IPS-18c (cell line): Measurements from ENCODE around the gene DDN.

ENCODE experiments used
- H3K4me3 ChIP-seq: 2 replicates; pipeline ENCODE4 v1.7.0; 2013; ENCODE audit warnings: low read depth, mild to moderate bottlenecking, low read length, moderate library complexity; ENCODE audit not compliant: insufficient read depth
- H3K9me3 ChIP-seq: one replicate; pipeline ENCODE4 v1.6.1; 2013; ENCODE audit warnings: mild to moderate bottlenecking, low read length, moderate library complexity; ENCODE audit not compliant: control insufficient read depth, insufficient read depth

The DDN gene

DNA sequence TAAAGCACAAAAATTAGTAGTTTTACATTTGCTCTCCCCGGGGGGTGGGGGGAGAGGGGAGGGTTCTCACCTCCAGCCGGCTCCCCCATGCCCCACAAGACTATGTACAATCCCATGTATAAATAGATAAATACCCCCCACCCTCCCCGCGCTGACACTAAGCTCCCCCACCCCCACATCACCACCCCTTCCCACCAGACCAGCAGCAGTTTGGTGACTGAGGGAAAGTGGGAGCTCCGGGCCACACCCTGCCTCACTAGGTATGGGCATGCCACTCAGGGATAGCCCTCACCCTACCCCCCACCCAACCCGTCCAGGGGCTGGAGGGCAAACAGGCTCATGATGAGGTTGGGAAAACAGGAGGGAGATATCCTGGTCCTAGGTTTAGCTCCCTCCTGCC, 21.3 kb upstream of the DDN start:
- no peaks in the 10 kb centered on the region for H3K9me3 ChIP-seq

DNA sequence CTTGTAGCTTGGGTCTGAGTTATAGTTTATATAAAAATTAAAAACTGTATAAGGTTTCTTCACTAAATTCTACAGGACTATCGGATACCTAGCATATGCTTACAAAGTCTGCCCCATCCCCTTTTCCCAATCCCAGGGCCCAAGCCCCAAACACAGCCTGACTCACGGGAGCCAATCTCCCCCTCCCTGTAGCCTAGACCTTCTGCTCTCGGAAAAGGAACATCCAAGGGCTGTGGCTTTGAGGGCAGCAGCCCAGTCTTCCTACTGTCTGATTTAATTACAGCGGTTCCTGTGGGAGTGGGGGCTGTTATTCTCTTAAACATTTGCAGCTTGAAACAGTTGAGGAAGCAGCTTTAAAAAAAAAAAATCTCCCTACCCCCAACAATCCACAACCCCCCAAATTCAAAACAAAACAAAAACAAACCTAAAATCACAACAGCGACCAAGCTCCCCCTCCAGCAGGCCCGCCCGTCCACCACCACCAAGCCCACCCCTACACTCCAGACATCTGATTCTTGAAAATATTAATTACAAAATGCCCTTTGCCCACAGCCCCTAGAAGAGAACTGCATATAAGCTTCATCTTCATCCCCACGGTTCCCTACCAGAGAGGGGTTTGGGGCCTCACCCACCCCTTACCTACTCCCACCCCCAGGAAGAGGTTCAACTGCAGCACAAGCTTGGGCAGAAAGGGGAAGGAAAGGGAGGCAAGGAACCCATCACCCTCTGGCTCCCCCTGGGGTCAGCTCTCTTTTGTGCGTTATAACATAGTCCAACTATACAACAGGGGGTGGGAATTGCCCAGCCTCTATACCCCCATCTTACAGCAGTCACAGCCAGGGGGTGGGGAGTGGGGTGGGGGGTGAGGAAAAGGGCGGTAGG, 20.5 kb upstream of the DDN start:
- H3K9me3 ChIP-seq: no peaks in the 10 kb centered on the region
- H3K4me3 ChIP-seq: no peak overlapping the region

More for the DNA sequence above, 21.3 kb upstream of the DDN start:
- H3K4me3 ChIP-seq: no peak overlapping the region

DNA sequence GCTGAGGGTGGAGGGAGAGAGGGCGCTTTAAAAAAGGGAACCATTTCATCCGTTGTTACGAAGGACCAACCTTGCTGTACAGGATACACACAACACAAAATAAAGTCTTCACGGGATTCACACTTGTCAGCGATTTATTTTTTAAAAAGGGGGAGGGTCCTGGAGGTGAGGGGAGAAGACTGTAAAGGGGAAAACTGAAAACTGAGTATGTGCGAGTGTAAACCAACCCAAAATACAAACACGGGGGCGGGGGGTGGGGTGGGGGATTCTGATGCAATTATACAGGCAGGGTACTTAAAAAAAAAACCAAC, 19.9 kb upstream of the DDN start:
- Histone ChIP-seq H3K4me3 (peak overlapping the region; percentile 97), H3K9me3 (no peaks in the 10 kb centered on the region)

DNA sequence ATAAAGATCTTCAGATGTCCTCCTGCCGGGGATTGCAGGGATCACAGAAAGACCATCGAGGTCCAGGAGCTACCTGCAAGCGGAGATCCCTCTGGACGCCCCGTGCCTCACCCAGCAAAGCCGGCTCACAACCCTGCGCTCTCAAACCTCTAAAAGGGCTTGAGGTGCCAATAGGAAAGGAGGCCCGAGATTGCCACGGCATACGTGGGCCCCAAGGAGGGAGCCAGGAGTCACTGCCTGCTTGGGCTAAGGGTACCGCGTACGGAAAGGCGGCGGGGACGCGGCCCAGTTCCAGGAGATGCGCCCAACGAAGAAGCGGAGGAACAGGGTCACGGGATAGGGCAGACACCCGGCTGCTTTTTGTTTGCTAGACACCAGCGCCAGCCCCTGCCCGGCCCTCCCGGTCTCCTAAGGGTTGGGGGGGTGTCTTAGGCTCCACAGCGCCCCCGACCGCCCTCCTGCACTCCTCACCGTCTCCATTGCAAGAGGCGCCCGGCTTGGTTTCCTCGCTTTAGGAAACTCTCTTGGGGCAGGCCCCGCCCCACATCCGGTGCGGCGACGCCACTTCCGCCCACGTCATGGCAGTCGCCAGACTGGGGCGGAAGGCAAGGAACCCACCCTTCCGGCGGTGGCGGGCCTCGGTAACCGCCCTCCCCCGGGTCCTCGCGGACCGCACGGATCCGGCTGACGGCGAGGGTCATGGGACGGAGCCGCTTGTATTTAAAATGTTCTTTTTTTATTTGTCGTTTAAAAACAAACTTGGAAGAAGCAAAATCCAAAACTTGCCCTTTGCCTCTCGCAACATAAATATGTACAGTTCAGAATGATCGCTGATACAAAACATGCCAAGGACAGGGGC, 19.3 kb upstream of the DDN start, which contains the start of gene PRKAG1:
TSS of gene PRKAG1 (minus strand) at position 516 of the 859 bp plus-strand sequence. CDS start at position 480, 36 bp downstream.
- Histone ChIP-seq H3K4me3 (peak within 1 kb of the TSS; percentile 97), H3K9me3 (no peaks in the 10 kb centered on the region)

DNA sequence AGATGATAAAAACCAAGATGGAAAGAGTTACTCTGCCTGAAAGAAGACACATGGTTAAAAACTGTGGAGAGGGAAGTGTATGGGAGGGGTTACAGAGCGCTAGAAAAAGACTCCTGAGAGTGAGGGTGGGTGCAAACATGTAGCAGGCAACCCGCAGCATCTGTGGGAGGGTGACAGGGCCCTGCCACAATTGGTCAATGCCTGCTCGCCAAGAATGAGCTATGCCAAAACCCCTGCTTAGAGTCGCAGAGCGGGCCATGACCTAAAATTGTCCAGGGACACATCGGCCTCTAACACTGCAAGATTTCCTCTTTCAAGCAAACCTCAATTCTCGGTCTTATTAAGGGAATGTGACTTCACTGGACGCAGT, 18.7 kb upstream of the DDN start:
- peak overlapping the region; percentile 97 for H3K4me3 ChIP-seq
- H3K9me3 ChIP-seq: no peaks in the 10 kb centered on the region

DNA sequence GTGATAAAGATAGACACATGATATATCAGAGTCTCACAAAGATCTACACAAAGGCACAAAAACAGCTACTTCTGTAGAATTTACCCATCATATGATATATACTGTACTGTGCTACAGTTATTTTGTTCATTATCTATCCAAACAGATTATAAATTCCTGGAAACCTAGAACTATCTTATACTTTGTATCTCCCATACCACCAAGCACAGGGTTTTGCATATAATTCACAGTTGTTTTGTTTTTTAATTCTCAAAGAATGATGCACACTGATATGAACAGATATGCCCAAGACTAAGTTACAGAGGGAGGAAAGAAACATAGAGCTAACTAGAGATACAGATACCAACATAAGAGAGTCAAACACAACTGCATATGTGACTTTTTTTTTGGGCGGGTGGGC, 16.0 kb upstream of the DDN start:
- H3K9me3 ChIP-seq: no peaks in the 10 kb centered on the region
- no peak overlapping the region for H3K4me3 ChIP-seq

DNA sequence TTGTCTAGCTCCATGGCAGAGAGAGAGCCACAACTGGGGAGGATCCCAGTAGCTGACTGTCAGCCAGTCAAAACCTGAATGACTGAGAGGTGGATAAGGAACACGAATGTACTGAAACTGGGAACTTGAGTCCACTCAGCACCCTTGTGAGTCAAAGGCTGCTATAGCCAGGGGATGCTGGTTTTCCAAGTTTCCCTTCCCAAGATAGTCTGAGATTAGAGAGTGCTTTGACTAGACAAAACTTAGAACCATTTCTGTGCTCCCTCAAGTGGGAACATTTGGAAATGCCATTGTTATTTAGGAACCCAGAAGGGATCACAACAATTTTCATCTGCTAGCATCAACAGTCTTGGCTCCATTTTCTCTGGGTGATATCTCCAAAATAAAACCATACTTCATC, 15.4 kb upstream of the DDN start:
- Histone ChIP-seq H3K4me3 (no peak overlapping the region), H3K9me3 (no peaks in the 10 kb centered on the region)

DNA sequence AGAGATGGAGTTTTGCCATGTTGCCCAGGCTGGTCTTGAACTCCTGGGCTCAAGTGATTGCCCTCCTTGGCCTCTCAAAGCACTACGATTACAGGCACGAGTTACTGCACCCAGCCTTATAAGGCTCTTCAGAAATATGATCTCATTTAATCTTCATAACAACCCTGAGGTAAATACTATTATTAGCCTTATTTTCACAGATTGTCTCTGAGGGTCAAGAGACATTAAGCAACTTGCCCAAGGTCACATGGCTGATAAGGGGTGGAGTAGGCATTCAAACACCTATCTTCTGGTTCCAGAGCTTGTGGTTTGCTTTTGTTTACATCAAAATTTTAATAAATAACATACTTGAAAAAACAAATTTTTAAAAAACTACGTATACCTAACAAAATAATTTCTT, 14.3 kb upstream of the DDN start:
- Histone ChIP-seq H3K4me3 (no peak overlapping the region), H3K9me3 (no peaks in the 10 kb centered on the region)

DNA sequence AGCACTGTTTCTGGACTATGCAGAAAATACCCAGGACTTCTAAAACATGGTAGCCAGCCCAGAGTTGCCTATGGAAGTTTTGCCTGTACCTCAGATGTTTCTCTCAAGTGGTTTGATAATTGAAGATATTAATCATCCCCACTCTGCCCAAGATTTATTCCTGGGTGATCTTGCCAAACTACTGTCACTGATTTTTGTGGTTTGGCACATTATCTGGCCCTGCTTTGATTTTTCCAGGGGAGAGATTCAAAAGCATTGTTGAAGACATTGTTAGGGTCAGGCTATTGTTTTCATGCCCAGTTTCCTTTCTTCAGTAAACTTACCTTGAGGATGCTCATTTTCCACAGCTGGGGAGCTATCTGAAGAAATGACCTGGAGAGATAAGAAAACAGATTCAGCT, 13.6 kb upstream of the DDN start:
- H3K9me3 ChIP-seq: no peaks in the 10 kb centered on the region
- no peak overlapping the region for H3K4me3 ChIP-seq

DNA sequence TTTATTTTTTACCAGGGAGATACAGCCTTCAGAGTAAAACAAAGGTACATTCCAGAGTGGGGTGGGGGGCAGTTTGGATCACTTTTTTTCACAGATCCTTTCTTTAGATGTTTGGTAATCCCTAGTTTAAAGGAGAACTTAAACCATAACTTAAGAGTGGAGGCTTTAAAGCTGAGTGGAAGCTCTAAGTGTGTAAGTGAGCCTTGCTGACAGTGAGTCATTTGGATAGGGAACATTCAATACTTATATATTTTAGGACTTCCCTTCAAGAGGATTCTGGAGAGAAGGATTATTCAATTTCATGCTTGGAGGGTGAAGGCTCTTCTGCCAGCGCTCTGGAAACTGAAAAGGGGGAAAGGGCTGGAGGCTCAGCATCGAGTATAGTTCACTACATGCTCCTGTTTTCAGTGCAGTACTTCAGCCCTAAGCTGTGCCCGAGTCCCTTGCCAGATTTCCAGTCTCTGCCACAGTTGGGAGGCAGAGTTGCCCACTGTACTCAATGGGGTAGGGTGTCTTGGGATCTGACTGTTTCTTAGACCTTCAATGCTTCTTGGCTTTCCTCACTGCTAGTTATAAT, 11.0 kb upstream of the DDN start:
- Histone ChIP-seq H3K9me3 (no peaks in the 10 kb centered on the region), H3K4me3 (no peak overlapping the region)

DNA sequence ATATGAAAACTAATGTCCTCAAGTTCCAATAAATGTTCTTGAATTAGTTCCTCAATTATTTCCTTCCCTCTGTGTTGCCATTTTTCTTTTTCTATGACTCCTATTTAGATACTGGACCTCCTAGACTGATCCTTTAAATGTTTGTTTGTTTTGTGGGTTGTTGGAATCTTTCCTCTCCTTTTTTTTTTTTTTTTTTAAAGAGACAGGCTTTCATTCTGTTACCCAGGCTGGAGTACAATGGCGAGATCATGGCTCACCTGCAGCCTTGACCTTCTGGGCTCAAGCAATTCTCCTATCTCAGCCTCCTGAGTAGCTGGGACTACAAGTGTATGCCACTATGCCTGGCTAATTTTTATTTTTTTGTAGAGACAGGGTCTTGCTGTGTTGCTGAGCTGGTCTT, 9.8 kb upstream of the DDN start:
- H3K9me3 ChIP-seq: no peaks in the 10 kb centered on the region
- no peak overlapping the region for H3K4me3 ChIP-seq

DNA sequence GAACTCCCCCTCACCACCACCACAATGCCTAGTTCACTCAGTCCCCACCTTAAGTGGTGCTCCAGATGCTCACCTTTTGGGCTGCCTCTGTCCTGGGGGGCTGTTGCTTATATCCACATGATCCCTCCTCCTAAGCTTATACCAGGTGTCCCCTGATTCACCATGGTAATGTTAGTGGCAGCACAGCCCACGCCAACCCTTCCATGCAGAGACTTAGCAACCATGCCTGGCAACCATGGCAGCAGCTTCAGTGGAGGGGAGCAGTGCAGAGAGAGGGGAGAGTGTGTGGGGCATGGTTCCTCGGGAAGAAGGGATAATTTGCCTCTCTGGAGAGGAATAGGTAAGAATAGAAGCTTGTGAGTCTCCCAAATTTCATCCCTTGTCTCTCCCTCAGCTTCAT, 1.2 kb upstream of the DDN start:
- Histone ChIP-seq H3K9me3 (peaks cover 7% of the 10 kb centered on the region), H3K4me3 (no peak overlapping the region; the same call in 1 of the 2 replicates)

DNA sequence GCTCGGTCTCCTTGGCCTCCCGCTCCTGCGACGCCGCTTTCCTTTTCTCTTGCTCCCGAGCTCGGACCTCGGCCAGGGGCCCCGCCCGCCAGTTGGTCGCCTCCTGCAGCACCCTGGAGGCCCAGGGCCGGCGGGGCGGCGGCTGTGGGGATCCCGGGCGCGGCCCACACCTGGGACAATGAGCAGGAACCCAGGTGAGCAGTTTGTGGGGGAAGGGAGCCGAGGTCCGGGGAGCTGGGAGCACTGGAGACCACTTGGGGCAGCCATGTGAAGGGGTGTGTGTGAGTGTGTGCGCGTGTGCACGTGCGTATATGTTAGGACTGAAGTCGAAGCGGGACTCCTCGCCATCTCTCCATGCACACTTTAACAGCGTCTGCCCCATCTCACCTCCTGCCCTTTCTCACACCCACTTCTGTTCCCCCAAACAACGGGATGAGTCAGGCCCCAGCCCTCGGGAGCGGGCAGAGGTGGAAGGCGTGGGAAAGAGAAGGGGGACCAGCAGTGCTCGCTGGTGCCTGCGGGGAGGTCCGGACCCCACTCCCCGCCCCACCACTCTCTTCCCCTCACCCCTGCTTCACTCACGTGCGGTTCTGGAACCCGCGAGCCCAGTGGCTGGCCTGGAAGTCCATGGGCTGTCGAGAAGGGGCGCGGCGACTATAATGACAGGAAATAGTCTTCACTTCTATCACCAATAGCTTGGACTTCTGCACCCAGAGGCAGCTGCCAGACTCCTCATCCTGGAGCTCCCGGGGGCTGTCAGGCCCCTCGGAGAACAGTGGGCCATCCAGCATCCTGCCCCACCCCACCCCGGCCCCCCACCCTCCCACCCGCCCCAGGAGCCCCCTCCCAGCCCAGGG, 450 bp downstream of the DDN start:
- Histone ChIP-seq H3K9me3 (peaks cover 7% of the 10 kb centered on the region), H3K4me3 (peak overlapping the region; percentile 59)

DNA sequence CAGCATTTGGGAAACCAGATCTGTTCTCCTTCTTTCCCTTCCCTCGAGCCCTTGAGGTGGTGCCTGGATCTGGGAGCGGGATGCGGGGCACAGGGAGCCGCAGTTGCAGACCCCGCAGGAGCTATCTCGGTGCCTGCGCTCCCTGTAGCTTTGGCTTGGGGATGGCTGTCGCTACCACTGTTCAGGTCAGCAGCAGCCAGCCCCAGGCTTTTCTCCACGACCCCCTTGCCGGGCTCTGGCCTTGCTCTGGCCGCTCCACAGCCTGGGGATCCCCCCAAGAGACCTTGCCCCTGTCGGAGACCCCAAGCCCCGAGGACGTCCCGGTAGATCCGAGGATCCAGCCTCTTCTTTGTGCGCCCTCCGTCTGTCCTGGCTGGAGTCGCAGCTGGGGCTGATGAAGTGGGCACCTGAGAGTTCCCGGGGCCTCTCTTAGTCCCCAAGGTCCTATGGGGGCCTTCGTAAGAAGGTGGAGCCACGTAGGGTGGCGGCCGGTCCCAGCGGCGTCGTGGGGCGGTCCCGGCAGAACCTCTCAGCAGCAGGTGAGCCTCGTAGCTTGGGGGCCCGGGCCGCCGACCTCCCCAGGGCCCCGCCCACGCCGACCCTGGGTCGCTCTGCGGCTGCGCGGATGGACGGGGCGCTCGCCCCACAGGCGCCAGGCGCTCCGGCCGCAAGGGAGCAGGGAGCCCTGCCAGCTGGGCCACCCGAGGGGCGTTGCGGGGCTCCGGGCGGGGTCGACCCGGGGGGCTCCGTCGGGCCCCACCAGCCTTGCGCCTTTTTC, 1.3 kb downstream of the DDN start:
- peak overlapping the region; percentile 59 for H3K4me3 ChIP-seq
- H3K9me3 ChIP-seq: peaks cover 9% of the 10 kb centered on the region

DNA sequence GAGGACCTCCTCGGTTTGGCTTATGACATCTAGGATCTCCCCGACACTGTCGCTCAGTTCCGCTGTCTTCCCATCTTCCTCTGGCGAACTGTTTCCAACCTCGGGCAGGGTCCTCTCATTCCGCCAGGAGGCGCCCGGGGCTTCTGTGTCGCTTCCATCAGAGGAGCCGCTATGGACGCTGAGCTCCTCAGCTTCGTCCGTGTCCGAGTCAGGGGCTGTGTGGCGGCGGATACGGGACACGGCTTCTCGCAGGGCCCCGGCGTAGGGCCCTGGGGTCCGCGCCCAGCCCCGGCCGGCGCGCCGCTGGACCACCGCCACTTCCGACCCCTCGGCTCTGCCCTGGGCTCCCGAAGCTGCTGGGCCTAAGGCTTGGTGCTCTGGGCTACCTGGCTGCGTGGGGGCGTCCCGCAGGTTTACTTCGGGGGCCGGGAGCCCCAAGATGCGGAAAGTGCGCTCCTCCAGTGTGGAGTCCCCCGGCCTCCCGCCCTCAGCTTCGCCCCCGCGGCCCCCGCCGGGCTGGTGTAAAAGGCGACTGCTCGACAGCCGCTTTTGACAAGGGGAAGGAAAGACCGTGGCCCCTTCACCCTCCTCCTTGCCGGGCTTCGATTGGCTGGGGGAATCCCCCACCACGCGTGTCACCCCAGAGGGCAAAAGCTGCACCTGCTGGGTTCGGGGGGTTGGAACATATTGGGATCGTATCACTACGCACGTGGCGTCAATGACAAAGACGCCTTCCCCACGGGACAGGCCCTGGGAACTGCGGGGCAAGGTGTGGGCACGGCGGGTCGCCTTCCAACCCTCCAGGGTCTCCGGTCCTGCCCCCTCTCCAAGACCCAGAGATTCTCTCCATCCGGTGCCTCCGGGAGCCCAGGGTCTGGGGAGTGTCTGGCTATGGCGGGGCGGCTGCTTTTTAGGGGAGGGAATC, 2.1 kb downstream of the DDN start:
- H3K9me3 ChIP-seq: peaks cover 9% of the 10 kb centered on the region
- H3K4me3 ChIP-seq: peak overlapping the region; percentile 59; the same call in 1 of the 2 replicates
